ENCODE data around the gene ARMH4.

The ARMH4 gene

GRCh38 chr14:58002618-58003017, 149.4 kb downstream of the ARMH4 start:
- FAIRE-seq (no peak), DNase-seq (ENCODE audit: insufficient read length, low spot score) (no peak)

DNA sequence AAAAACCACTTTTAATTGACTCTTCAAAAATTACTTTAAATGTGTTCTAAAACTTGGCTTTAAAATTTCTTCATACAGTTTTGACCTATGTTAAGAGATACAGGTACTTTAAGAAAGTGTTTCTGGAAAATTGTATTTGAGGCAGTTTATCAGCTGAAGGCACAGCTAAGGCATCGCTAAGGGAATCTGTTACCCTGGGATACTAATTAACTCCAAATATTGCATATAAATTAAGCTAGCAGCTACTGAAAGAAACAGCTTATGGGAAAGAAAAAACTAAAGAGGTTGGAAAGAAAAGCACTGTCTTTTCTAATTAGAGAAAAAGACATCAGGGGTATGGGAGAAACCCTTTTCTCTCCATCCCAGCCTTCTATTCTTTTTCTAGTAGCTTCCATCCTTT, 152.0 kb downstream of the ARMH4 start:
- FAIRE-seq (no peak), DNase-seq (ENCODE audit: insufficient read length, low spot score) (no peak)
- TF ChIP-seq, protein P1, sequence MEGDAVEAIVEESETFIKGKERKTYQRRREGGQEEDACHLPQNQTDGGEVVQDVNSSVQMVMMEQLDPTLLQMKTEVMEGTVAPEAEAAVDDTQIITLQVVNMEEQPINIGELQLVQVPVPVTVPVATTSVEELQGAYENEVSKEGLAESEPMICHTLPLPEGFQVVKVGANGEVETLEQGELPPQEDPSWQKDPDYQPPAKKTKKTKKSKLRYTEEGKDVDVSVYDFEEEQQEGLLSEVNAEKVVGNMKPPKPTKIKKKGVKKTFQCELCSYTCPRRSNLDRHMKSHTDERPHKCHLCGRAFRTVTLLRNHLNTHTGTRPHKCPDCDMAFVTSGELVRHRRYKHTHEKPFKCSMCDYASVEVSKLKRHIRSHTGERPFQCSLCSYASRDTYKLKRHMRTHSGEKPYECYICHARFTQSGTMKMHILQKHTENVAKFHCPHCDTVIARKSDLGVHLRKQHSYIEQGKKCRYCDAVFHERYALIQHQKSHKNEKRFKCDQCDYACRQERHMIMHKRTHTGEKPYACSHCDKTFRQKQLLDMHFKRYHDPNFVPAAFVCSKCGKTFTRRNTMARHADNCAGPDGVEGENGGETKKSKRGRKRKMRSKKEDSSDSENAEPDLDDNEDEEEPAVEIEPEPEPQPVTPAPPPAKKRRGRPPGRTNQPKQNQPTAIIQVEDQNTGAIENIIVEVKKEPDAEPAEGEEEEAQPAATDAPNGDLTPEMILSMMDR (IDR thresholded peaks at IDR 0.05; ENCODE audit: insufficient read depth, missing control alignments) = no peak

More at GRCh38 chr14:58002618-58003017, 149.4 kb downstream of the ARMH4 start:
- TF ChIP-seq, protein P1 (IDR thresholded peaks at IDR 0.05; ENCODE audit: insufficient read depth, missing control alignments) = no peak

- TF ChIP-seq, protein P1 (IDR thresholded peaks at IDR 0.05; ENCODE audit: insufficient read depth, missing control alignments) = no peak
- FAIRE-seq = no peak
- no peak for DNase-seq (ENCODE audit: insufficient read length, low spot score)
Observed at GRCh38 chr14:57999471-57999870, 152.5 kb downstream of the ARMH4 start.

DNA sequence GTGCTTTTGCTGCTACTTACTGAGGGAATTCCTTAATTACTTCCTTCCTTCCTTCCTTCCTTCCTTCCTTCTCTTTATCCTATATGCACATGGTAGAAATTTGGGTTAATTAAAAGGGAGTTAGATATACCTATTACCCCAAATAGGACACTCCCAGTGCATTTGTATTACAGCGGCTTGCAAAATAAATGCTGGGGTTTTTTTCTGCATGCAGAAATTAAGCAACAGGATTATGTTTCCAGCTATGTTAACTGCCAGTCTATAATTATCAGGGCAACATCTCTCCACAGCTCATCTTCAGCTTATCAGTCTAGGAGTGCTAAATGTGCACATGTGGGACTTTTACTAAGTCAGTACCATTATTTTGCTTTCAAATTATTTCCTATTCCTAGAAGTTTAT, 153.2 kb downstream of the ARMH4 start:
- TF ChIP-seq, protein P1 (IDR thresholded peaks at IDR 0.05; ENCODE audit: insufficient read depth, missing control alignments) = no peak
- DNase-seq (ENCODE audit: insufficient read length, low spot score) (no peak), FAIRE-seq (no peak)

DNA sequence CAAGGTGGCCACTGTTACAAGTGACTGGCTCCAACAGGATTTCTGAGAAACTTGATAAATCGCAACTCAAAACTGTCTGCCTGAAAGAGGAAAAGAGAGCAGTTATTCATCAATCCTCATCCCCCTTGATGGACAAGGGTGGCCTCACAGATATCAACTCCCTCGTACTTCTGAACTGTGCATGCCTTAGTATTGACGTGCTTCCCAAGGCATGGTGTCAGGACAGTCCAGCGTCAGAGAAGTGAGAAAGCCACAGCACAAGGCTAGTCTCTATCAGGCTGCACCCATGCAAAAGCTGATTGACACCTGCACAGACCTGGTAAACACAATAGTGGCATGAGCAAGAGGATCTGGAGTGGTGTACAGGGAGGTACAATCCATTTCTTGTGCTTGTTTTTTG, 160.7 kb downstream of the ARMH4 start:
- no peak for FAIRE-seq
- no peak for DNase-seq (ENCODE audit: insufficient read length, low spot score)
- TF ChIP-seq, protein P1 (IDR thresholded peaks at IDR 0.05; ENCODE audit: insufficient read depth, missing control alignments) = no peak

- FAIRE-seq (no peak), DNase-seq (ENCODE audit: insufficient read length, low spot score) (no peak)
- TF ChIP-seq, protein P1 (IDR thresholded peaks at IDR 0.05; ENCODE audit: insufficient read depth, missing control alignments) = no peak
Observed at GRCh38 chr14:57988445-57988844, 163.6 kb downstream of the ARMH4 start.

DNA sequence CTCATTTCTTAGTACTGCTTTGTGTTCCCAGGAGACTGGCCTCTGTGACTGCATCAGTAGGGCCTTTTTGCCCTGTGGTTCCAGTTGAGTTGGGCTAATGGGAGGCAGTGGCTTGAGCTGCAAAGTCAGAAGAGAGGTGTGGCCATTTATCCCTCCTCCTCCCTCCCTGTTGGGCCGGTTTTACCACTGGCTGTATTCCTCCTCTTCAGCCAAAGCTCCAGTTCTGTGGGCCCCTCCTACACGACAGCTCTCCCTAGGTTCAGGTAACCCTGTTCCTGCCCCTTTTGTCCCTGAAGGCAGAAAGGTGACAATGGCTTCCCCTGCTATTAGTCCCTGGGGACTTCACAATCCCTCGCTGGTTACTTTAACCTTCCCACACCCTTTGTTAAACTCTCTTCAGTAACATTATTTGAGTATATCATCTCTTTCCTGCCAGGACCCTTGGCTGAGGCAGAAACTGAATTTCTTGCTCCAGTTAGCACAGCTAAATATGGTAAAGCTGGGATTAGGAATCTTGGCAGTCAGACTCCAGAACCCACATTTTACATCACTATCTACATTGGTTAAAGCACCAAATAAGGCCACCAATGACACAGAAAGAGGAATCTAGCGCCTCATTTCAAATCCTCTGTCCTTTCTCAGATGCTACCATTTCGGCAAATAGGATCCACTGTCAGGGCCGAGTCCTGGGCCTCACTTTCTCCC, 164.3 kb downstream of the ARMH4 start:
- DNase-seq (ENCODE audit: insufficient read length, low spot score) (no peak), FAIRE-seq (no peak)
- TF ChIP-seq, protein P1 (IDR thresholded peaks at IDR 0.05; ENCODE audit: insufficient read depth, missing control alignments) = no peak

Measured in D721Med (cell line).